Body of pancreas (tissue), 4 donors: ENCODE results near the gene STAU1. TPM values are rescaled to one million over a fixed set of nuclear protein-coding genes. Genes with fewer than 3 reads are reported as not detected.
"Not testable (repeated sequence)": the region's sequence is repeated elsewhere in the genome, so short reads cannot be mapped to it uniquely, and the experiment has no call there.

ENCODE experiments used
- ATAC-seq: fragments of 150-250 bp; one replicate; pipeline ENCODE4 v1.9.1; 2016
- DNase-seq, 4 donors: peaks; one replicate each; pipeline ENCODE4 v3.0.0-alpha.2; 2019
- H3K27ac ChIP-seq, 4 donors: fragments of 200-600 bp; sonication (generic); 1 replicate in 3 of 4; 2 replicates in 1 of 4; pipeline versions ENCODE4 v1.5.1 to v1.6.1; 2016 to 2019; ENCODE audit warnings: mild to moderate bottlenecking in 1 of 4, mixed read lengths in 1 of 4, moderate library complexity in 1 of 4
- H3K27me3 ChIP-seq, 2 donors: fragments of 200-600 bp; sonication (generic); one replicate each; pipeline ENCODE4 v1.6.0; 2016; ENCODE audit warnings: mild to moderate bottlenecking in 1 of 2
- H3K36me3 ChIP-seq, 2 donors: fragments of 200-600 bp; sonication (generic); replicated peaks in 1 of 2; 2 replicates each; pipeline ENCODE4 v1.5.1; 2016; ENCODE audit warnings: low read depth in 2 of 2; ENCODE audit not compliant: insufficient read depth in 1 of 2
- H3K4me1 ChIP-seq: fragments of 200-600 bp; sonication (generic); one replicate; pipeline ENCODE4 v1.6.0; 2016
- H3K4me3 ChIP-seq, 2 donors: fragments of 200-600 bp; sonication (generic); 1 replicate in 1 of 2; 2 replicates in 1 of 2; pipeline ENCODE4 v1.5.1; 2016 to 2019
- H3K9me3 ChIP-seq, 3 donors: fragments of 200-600 bp; sonication (generic); 1 replicate in 2 of 3; 2 replicates in 1 of 3; pipeline ENCODE4 v1.5.1; 2016
- CTCF ChIP-seq, 7 experiments: fragments of 450-650 bp in 4 of 7; fragments of 200-600 bp in 3 of 7; sonication (generic) in 3 of 7; IDR thresholded peaks; one replicate each; pipeline ENCODE4 v1.5.1; 2016 to 2019; ENCODE audit warnings: antibody characterized with exemption in 7 of 7
- POLR2A ChIP-seq, 3 donors: fragments of 450-650 bp; IDR thresholded peaks; one replicate each; pipeline ENCODE4 v1.6.1; 2016; ENCODE audit warnings: antibody characterized with exemption in 3 of 3, mild to moderate bottlenecking in 2 of 3
- WGBS, 2 donors: methylation state at CpG; one replicate each; pipeline ENCODE4 v1.1.5; 2017; 5-methylcytosine and 5-hydroxymethylcytosine counted together
- intact Hi-C: fragments of 100-400 bp; cut with DNase I; formaldehyde crosslinking; loops from one replicate; pipeline ENCODE4 v1.15.1; 2023
- total RNA-seq, 2 donors: library from RNA; depleted of rRNA; stranded (reverse); fragments of >200 nt; gene quantifications; one replicate each; pipeline ENCODE4 v1.1.0, GENCODE V29; 2016

The STAU1 gene
- total RNA-seq, 2 donors from 2014 or later: 50.4 to 78.3 TPM

- TF ChIP-seq POLR2A (IDR thresholded peaks at IDR 0.05): no peak
- no peak for TF ChIP-seq CTCF (IDR thresholded peaks at IDR 0.05)
- intact Hi-C loops: no loop called here
- H3K4me3 ChIP-seq: peak overlapping the region; percentile 59 to 62
- ATAC-seq (no peak), DNase-seq (peak in 3 of 4 donors; percentile 27 to 42 (median 32))
- peak overlapping the region; percentile 88 to 98 (median 92) for H3K27ac ChIP-seq
- H3K27me3 ChIP-seq: no peaks in the 10 kb centered on the region
- H3K4me1 ChIP-seq: peaks cover 40% of the 10 kb centered on the region
- 0% methylated on average over 10 to 28 of the region's 29 CpGs for WGBS, 2 donors
- H3K9me3 ChIP-seq: no peaks in the 10 kb centered on the region
- no peaks in the 10 kb centered on the region for H3K36me3 ChIP-seq
Observed at GRCh38 chr20:49187330-49187850, 744 bp downstream of the STAU1 start.

GRCh38 chr20:49186535-49187329 lies 1.4 kb downstream of the STAU1 start:
- TF ChIP-seq POLR2A (IDR thresholded peaks at IDR 0.05) (peak in 2 of 3 donors; percentile 68 to 73), CTCF (IDR thresholded peaks at IDR 0.05) (no peak)
- DNase-seq: peak; percentile 60 to 77 (median 70)
- H3K4me3 ChIP-seq: peak overlapping the region; percentile 59 to 62
- intact Hi-C loops: no loop called here
- H3K27ac ChIP-seq: peak overlapping the region; percentile 88 to 98 (median 92)
- ATAC-seq: peak; percentile 16
- peaks cover 47% of the 10 kb centered on the region for H3K4me1 ChIP-seq
- no peaks in the 10 kb centered on the region for H3K9me3 ChIP-seq
- 0% methylated on average over 19 of the region's 19 CpGs for WGBS, 2 donors
- H3K27me3 ChIP-seq: no peaks in the 10 kb centered on the region
- no peaks in the 10 kb centered on the region for H3K36me3 ChIP-seq

- Histone ChIP-seq H3K27ac (peak overlapping the region; percentile 88 to 98 (median 92)), H3K4me1 (peaks cover 62% of the 10 kb centered on the region), H3K27me3 (no peaks in the 10 kb centered on the region), H3K36me3 (no peaks in the 10 kb centered on the region), H3K4me3 (no peak overlapping the region), H3K9me3 (no peaks in the 10 kb centered on the region)
- ATAC-seq (no peak), DNase-seq (no peak)
- TF ChIP-seq CTCF (IDR thresholded peaks at IDR 0.05): no peak
- TF ChIP-seq POLR2A (IDR thresholded peaks at IDR 0.05): no peak
- intact Hi-C loops: no loop called here
- WGBS, 2 donors: 14 to 19% methylated on average over 6 of the region's 6 CpGs
Observed at GRCh38 chr20:49185071-49185761, 2.9 kb downstream of the STAU1 start.

GRCh38 chr20:49184691-49185070 lies 3.5 kb downstream of the STAU1 start:
- 13 to 15% methylated on average over 3 of the region's 3 CpGs for WGBS, 2 donors
- Histone ChIP-seq H3K27ac (peak overlapping the region in 3 of 4 donors; percentile 91 to 98 (median 93)), H3K9me3 (no peaks in the 10 kb centered on the region), H3K27me3 (no peaks in the 10 kb centered on the region), H3K4me1 (peaks cover 67% of the 10 kb centered on the region), H3K36me3 (no peaks in the 10 kb centered on the region), H3K4me3 (no peak overlapping the region)
- TF ChIP-seq POLR2A (IDR thresholded peaks at IDR 0.05) (no peak), CTCF (IDR thresholded peaks at IDR 0.05) (no peak)
- intact Hi-C loops: no loop called here
- ATAC-seq (no peak), DNase-seq (no peak)

GRCh38 chr20:49184084-49184501 lies 4.0 kb downstream of the STAU1 start:
- peak in 1 of 4 donors; percentile 16 for DNase-seq
- intact Hi-C loops, H3K4me3 ChIP-seq, ATAC-seq, H3K27me3 ChIP-seq, H3K9me3 ChIP-seq, H3K36me3 ChIP-seq: not testable (repeated sequence)
- WGBS, 2 donors: 33% methylated on average over 5 of the region's 5 CpGs
- H3K4me1 ChIP-seq: peaks cover 73% of the 10 kb centered on the region
- H3K27ac ChIP-seq: peak overlapping the region in 3 of 4 donors; percentile 45 to 98 (median 91)
